Ecto neural progenitor cell (in vitro differentiated cells): ENCODE measurements around the gene CABLES2.

Experiments used
- DNase-seq: peaks from one replicate; pipeline ENCODE4 v3.0.0-alpha.2; 2018; ENCODE audit warnings: low spot score

CABLES2 gene

GRCh38 chr20:62361799-62362589 lies 45.1 kb downstream of the CABLES2 start:
- peak; percentile 60 for DNase-seq

DNA sequence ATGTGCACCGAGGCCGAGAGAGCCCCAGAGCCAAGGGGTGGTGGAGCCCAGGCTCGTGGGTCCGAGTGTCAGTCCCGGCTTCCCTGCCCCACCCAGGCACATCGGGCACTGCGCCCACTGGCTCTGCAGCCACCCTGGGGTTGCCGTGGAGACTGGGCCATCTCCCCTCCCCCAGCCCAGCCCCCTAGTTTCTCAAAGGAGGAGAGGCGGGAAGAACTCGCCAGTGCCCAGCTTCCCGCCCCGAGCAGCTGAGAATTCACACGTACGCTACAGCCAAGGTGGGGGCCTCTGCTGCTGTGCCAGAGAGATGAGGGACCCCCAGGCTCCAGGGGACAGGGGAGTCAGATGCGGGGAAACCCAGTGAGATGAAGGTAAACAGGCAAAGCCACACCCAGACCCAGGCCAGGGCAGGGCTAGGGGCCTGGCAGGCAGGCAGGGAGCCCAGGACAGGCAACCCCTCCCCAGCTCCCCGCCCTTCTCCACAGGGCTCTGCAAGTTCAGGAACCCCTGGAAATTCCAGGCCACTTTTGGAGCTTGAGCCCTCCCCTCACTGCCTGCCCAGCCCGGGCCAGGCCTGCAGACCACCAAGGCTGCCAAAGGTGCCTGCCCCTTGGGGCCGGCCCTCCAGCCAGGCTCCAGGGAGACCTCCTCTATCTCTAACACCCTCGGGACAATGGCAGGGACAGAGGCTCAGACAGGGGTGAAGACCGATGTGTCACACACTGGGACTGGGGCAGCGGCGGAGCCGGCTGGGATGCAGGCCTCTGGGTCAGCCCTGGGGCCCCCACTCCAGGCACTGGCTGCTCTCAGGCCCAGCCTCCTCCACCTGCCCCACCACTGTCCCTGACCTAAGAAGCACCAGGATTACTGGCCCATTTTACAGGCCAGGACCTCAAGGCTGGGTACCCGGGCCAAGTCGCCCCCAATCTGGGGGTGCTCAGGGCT lies 46.0 kb downstream of the CABLES2 start:
- DNase-seq, result peak; percentile 54

DNA sequence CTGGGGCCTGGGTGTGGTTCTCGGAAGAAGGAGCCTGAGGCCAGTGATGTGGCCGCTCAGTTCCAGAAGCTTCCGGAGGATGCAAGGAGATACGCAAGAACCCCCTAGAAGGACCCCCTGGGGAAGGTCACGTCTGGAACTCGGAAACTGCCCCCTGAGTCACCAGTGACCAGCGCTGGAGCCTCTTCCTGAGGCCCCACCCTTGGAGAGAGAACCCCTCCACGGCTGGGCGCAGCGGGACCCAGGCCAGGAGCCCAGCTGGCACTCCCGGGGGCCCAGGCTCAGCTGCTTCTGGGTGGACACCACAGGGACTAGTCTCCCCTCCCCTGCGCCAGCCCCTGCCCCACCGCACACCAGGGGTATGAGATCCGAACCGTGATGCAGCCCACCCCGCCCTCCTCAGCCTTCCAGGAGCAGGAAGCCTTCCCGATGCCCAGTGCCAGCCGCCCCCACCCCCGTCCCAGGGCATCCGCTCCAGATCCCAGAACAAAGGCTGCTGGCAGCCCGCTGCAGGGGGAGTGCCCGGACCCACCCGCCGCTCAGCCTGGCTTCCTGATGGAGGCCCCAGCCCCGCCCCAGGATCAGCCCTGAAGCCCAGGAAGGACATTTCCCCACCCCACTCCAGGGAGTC lies 47.5 kb downstream of the CABLES2 start:
- no peak for DNase-seq

DNA sequence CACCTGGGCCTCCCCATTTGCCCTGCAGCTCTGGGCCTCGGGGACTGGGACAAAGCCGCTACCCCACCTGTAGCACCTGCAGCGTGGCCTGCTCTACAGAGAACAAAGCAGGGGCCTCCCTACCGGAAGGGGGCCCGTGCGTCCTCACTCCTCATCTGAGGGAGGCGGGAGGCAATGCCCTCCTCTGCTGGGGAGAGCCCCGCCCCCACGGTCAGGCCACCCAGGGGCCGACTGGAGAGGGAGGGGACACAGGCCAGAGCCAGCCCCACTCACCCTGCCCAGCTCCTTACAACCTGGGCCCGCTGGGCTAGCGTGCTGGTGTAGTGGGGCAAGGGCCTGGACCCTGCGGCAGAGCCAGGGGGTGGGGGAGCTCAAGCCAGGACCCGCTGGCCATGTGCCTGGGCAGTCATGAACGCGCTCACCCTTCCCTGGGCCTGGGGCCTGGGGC lies 48.0 kb downstream of the CABLES2 start:
- no peak for DNase-seq

DNA sequence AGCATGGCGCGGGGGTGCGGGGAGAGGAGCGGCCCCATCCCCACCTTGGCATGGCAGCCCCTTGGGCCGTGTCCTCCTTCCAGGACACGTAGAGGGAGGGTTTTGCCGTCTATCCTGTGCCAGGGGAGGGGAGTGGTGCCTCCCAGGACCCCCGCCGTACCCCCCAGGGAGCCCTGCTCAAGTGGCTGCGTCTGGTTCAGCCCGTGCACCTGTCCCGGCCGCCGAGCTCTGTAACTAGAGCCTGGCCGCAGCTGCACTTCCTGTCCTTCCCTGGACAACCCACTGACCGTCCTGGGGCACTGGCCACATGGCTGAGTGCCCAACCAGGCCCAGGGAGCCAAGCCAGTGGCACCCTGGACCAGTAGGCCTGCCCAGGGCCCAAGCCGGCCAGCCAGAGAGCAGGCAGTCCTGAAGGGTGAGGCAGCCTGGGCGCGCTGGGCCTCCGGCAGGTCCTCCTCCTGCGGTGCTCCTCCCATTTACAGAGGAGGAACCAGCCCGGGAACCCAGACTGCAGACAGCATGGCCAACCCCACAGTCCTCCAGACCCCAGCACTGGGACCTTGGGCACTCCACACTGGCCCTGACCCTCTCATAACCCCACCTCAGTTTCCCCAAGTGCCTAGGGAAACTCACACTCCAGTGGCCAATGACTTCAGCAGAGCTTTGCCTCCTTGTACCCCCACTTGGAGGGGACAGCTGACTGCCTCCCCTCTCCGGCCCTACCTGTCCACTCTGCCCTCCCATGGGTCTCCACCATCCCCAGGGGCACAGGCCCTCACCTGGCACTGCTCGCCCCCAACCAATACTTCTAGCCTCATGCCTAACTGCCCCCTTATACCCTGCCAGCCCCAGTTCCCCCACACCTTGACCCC lies 48.7 kb downstream of the CABLES2 start:
- no peak for DNase-seq

DNA sequence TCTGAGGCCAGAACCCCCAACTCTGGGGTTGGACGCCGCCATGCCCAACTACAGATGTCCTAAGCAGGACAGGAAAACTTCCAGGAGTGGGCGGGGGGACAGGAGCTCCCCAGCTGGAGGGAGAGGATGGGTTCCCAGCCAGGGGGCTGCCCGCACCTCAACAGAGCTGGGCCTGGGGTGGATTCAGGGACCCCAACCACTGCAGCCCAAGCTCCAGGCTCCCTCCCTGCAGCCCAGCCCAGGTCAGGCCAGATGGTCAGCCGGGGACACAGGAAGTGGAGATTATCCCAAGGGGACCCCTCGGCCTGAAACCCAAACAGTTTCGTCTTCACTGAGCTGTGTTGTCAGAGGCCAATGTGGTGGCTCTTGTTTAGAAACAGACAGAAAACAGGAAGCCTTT lies 49.4 kb downstream of the CABLES2 start:
- no peak for DNase-seq

- no peak for DNase-seq
These were observed 49.9 kb downstream of the CABLES2 start for GRCh38 chr20:62357187-62357667.

GRCh38 chr20:62356589-62357186 lies 50.4 kb downstream of the CABLES2 start:
- DNase-seq, result no peak

DNA sequence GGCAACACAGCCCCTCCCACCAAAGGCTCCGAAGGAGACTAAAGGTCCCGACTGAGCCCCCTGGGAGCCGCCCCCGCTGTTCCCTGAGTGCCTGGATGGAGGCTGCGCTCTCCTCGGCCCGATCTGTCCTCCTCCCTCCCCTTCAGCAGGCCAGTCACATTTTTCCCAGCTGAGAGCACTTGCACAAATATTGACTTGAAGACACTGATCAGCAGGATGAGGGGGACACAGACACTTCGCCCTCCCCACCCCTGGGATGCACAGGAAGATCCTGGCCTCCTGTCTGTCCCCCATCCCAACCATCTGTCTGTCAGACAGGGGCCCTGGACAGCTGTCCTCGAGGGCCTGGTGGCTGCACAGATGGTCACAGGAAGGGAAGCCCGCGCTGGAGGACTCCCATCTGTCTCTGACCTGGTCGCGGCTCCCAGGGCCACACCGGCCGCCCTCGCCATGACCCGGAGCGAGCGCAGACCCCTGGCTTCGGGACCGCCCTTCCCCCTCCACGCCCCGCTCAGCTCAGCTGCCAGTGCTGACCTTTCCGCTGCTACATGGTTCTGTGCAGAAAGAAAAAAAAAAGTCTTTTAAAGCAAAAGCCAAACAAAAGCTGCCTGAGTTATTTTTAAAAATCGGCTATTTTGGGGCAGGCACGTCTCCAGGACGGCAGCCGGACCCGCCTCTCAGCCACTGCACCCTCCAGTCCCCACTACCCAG lies 51.1 kb downstream of the CABLES2 start:
- no peak for DNase-seq

DNA sequence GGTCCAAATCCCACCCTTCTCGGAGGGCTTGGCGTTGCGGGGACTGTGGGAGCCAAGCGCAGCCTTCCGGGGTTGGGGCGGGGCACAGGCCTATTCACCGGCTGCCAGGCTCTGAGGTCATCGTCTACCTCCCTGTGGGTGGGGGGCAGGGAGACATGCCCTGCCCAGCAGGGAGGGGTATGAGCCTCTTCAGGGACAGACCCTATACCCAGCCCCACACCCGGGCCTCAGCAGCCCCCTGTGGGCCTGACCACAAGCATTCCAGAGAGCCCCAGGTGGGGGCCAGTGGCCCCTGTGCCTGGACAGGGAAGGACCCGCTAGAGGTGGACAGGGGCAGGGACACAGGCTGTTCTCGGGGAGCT lies 51.6 kb downstream of the CABLES2 start:
- no peak for DNase-seq

GRCh38 chr20:62354811-62355341 lies 52.2 kb downstream of the CABLES2 start:
- no peak for DNase-seq

GRCh38 chr20:62354031-62354808 lies 52.9 kb downstream of the CABLES2 start:
- DNase-seq, result no peak

DNA sequence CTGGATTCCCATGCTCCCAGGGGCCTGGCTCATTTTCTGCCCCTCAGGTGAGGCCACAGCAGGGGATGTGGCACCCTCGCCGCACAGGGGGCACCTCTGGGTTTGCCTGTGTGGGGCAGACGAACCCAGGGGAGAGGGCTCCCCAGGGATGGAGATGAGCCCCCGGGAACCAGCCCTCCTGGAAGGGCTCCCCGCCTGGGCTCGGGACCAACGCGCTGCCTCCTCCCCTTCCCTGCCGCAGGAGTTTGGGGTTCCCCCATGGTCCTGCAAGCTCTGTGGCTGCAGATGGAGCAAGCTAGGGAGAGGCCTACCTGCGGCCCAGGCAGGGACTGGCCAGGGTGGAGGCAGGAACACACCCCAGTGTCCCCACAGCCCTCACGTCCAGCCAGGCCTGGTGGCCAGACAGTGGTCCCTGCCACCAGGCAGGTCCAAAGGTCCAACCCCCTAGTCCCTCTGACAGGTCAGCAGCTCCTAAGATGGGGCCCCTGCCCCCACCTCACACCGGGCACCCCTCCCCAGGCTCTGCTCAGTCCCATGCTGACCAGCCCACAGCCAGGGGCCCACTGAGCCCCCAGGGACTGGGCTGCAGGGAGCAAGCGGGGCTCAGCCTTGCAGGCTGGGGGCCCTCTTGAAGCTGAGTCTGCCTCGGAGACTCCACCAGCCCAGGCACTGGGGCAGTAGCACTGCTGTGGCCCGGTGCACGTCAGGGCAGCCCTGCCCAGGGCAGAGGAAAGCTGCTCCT lies 53.6 kb downstream of the CABLES2 start:
- no peak for DNase-seq

- no peak for DNase-seq
These were observed 54.4 kb downstream of the CABLES2 start for GRCh38 chr20:62352402-62353288.

GRCh38 chr20:62351469-62352401 lies 55.4 kb downstream of the CABLES2 start:
- DNase-seq, result no peak
